ENCODE data around the gene DCAF5.
"Not testable (repeated sequence)": the region's sequence is repeated elsewhere in the genome, so short reads cannot be mapped to it uniquely, and the experiment has no call there.

Gene DCAF5

DNA sequence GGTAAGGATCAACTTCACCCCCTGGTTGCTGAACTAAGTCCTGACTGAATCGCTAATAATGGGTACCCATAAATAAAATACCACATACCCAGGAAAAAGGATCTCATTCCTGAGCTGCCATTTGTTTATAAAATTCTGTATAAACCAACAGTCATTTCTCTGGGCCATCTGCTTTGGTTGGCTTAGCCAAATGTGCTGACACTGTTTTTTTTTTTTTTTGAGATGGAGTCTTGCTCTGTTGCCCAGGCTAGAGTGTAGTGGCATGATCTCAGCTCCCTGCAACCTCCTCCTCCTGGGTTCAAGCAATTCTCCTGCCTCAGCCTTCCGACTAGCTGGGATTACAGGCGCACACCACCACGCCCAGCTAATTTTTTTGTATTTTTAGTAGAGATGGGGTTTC, 87.0 kb downstream of the DCAF5 start:
- not testable (repeated sequence) for DNase-seq

DNA sequence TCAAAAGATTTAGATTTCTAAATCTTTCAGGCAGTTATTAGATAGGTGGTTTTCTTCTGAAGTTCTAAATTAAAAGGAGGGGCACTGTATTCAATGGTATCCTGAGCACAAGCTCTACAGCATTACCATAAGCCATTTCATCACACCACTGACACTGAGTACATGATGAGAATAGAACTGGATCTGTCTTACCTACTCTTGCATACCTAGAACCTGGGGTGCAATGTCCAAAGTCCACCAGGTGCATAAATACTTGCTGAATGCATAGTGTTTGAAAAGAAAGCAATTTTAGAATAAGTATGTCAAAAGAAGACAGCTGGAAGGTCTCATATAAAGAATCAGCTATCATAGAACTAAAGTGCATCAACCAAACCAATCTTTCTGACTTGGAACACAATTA, 88.3 kb downstream of the DCAF5 start:
- DNase-seq: no peak

DNA sequence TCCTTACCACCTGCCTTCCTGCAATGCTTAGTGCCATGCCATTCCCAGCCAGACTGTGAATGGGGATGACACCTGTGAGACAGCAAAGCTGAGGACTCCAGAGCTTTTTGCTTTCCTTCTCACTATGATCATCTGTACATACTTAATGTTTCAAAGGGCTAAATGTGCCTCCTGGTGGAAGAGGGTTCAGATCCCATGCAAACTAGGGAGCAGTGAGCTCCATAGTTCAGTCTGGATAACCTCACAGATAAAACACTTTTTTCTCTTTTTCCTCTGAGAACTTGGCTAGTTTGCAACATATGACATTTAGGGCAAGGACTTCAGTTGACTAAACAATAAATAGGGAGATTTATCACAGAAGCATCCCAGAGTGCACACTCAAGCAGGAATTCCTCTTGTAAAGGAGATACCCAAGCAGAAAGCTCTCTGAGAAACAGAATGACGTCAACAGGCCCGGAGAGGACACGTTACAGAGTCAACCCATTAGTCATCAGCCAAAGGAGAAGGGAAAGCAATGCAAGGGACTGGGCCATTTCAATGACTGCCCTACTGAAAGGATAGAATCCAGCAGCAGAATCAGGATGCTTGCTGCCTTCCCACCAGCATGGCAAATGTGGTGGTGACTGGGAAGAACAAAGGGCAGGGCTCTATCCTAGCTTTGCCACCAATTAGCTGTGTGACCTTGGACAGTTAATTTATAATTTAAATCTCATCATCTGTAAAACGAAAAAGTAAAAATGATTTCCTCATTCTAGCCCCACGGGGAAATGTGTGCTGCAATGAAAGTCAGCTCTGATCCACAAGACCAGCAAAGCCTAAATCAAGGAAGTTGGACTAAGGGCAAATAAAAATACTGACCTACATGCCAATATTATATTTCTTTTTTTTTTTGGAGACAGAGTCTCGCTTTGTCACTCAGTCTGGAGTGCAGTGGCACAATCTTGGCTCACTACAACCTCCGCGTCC, 93.0 kb downstream of the DCAF5 start:
- DNase-seq: no peak

DNA sequence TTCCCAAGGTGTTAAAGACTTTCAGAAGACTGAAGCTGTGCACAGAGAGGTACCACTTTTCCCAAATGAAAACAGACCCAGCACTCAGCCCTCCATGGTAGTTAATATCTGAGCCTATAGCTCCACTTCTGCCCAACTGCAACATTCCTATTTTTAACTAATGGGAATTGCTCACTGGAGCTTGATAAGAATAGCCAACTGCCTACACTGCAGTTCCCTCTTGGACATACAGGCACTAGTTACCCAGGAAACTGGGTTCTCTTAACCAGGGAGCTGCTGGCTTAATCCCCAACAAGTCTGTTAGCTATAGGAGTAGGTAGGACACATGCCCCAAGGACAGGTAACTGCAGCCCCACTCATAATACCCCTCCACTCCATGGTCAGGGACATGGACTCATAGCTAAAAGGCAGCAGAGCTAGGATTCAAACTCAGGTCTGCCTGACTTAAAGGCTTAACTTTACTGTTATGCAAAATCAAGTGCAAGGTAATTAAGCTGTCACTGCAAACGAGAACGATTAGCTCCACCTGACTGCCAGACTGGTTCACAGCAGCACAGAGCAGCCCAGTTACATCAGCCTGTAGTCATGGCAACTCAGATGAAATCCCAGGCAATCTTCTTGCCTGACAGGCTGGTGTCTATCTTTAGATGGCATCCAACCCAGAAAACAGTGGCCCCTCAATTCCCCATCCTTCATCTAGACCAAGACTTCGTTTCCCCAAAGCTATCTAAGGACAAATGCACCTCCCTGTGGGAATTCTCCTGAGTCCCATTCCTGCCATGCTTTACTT, 96.7 kb downstream of the DCAF5 start:
- no peak for DNase-seq

DNA sequence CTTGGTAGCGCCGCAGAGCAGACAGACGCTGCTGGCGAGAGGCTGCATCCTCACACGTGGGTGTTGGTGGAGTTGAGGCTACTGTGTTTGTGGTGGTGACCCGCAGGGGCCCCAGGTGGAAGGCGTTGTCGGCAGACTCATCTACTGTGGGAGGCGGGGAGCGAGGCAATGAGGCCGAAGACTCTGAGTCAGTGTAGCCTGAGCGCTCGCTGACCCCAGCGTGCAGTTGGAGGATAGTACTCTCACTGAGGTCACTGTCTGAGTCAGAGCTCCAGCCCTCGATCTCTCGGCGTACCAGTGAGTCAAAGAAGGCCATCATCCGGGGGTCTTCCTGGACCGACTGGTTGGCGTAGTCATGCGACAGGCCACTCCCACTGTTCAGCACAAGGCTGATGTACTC, 97.8 kb downstream of the DCAF5 start:
- DNase-seq: no peak

DNA sequence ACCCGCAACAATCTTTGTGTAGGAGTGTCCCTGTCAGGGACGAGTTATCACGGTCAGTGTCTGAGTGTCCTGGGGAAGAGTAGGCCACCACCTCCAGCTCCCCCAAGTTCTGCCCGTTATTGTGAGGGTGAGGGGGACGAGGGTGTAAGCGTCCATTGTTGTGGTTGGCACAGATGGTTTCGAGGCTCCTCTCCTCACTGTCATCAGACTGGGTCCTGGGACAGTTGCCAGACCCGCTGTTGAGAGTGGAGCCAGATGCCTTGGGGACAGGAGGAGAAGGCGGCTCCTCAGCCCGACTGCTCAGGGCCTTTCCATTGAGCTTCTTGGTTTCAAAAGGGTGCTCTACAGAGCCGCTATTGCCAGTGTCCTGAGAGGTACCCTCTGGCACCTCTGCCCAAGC, 98.9 kb downstream of the DCAF5 start:
- no peak for DNase-seq

DNA sequence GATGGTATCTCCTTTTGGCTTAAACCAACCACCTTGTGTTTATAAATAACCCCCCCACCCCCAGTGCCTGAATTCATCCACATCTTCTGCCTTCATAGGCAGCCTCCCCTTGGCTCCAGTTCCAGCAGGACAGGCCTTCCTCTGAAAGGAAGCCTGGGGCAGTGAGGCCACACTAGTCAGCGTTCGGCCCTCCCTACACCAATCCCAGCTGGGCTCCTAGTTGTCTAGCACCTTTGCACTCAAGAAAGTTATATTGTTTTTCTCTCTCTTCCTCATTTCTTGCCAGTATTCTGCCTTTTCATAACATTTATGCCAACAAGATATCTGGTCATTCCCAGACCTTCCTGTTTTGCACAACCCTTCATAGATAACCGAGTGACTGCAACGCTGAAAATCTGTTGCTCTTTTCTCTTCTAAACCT, 100.7 kb downstream of the DCAF5 start:
- no peak for DNase-seq

DNA sequence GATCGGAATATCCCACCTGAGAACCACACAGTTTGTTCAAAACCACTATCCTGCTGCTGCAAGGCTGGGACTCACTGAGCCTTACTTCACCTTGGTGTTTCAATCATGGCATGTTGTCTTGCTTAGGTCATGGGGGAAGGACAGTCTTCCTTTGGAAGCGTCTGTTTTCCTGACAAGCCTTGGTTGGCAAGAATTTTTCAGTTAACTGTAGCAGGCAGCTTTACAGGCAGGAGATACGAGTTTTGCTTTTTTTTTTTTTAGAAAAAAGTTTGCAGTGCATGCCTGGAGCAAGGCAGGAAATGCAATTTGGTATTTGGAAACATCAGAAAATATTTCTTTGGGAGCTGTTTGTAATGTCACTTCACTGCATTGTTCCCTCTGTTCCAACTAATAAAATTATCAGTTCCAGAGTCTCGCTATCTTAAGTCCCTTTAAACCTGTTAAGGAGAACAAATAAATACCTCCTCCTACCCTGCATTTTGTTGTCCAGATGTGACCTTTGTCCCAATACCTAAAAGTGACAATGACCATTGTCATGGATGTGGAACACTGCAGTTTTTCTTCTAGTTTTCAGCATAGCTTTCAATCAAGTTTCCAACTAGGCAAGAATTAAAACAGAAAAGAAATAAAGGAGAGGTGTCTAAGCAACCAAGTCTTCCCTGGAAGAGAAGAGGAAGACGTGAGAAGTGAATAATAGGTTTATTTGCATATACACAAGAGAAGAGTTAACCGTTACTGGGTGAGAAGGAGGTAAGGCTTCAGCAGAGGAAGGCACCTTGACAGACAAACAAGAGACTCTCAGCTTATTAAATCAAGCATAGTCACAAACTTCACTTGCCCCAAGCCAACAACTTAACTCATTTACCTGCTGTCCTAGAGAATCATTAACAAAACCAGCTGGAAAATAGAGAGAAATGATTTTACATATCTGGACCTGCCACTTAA, 102.4 kb downstream of the DCAF5 start:
- DNase-seq: no peak

DNA sequence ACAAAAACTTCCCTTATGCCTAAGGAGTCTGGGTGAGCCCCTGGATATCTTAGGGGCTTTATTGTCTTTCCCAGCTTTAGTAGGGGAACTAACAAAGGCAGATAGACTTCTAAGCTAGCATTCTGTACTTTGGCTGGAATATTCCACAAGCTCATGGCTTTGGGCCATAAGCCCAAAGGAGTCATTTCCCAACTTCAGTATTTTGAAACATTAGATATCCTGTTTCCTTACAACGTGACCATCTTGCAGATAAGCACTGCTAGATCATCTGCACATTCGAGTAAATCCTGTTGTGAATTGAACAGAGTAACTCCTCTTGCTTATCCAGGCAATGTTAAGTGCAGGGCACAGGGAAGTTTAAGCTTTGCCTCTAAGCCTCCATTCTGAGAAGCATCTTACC, 103.2 kb downstream of the DCAF5 start:
- no peak for DNase-seq

DNA sequence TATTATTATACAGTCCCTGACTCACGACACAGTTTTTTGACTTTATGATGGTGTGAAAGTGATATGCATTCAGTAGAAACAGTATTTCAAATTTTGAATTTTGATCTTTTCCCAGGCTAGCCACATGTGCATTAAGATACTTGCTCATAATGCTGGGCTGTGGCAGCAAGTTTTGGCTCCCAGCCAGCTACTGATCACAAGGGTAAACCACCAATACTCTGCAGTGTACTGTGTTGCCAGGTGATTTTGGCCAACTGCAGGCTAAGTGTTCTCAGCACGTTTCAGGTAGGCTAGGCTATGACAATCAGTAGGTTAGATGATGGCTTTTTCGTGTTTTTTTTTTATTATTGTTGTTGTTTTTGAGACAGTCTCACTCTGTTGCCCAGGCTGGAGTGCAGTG, 104.5 kb downstream of the DCAF5 start:
- DNase-seq: no peak

DNA sequence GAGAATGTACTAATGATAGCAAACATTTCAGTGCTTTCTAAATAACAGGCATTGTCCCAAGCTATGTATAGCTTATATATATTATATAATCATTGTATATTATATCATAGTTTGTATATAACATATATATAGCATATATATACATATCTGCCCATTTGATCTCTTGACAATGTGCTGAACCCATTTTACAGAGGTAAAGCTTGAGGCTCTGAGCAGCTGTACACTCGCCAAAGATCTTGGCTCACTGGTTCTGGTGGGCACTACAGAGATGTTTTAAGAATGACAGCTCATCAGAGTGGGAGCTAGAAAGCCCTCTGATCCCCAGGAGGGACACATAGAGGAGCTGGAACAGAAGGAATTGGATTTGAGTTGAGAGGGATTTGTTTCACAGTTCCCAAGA, 105.7 kb downstream of the DCAF5 start:
- DNase-seq: no peak

DNA sequence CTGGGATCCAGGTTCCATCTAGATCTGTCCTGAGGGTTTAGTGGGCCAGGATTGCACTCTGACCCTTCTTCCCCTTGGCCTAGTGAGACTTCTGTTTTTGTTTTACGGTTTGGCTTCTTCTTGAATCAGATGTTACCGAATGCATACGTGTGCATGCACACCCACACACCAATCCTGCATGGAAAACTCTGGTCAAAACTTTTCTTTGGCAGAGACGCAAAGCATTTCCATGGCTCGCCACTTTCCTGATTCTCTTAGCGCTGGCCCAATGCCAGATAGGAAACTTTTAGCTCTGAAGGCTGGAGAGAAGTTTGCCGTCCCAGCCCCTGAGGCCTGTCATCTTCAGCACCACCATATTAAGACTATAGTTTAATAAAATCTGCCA, 106.5 kb downstream of the DCAF5 start:
- DNase-seq: no peak

DNA sequence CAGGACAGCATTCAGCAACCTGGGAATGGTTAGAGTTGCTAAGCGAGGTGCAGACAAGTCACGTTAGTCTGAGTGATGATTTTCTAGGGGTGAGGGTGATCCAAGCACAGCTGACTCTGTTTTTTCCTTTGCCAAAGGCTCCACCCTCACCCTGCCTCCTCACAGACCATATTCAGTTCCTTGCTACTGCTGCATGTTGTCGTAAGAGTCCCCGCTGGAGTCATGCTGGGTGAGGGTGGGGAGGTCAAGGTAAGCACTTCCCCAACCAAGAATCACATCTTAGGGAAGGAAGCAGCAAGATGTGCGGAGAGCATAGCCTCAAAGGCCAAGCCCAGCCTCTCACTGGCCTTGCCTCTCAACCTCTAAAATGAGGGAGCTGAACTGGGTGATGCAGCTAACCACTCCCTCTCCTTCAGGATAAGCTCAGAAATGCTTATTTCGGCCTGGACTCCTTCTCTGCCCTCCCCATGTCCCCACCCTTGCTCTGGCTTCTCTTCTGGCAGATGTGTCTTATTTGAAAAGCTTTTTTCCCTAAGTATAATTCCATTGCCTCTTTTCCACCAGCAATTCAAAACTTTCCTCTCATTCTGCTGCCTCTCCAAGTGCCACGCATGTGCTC, 107.0 kb downstream of the DCAF5 start:
- DNase-seq: no peak

DNA sequence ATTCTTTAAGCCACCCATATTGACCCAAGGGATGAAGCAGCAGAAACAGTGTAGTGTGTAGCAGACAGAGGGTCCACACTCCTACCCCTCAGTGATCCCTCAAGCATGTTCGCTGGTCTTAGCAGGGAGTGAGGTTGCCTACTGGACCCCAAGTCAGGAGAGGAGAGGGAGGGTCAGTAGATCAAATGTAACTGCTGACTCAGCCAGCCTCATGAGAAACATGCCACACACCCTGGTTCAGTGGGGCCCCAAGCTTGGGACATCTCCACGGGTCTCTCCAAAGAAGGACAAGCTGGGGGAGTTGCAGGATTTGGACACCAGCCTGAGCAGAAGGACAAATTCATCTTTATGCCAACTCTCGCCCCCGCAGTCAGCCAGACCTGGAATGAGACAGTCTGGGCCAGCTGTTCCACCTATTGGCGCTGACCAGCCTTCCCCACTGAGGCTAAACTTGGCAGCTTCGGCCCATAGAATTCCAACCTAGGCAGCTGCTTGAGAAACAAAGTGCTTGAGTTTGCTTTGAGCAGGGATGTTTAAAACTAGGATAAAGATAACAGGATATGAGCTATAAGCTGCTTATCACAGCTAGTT, 107.9 kb downstream of the DCAF5 start:
- DNase-seq: no peak

DNA sequence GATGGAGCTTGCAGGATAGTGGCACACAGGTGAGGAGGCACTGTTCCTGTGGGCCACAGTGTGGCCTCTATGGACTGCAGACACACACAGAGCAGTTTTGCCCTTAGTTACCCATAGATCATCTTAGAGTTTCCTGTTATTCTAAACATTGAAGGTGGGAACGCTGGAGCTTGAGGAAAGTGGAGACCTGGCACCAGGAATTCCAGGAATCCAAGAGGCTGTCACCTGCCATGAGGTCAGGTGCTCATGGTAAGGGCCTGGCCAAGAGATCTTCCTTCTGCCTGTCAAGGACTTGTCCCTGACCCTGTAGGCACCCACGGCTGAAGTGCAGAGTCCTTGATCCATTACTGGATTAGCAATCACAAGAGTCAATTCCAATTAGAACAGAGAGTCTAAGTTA, 108.6 kb downstream of the DCAF5 start:
- DNase-seq: no peak

DNA sequence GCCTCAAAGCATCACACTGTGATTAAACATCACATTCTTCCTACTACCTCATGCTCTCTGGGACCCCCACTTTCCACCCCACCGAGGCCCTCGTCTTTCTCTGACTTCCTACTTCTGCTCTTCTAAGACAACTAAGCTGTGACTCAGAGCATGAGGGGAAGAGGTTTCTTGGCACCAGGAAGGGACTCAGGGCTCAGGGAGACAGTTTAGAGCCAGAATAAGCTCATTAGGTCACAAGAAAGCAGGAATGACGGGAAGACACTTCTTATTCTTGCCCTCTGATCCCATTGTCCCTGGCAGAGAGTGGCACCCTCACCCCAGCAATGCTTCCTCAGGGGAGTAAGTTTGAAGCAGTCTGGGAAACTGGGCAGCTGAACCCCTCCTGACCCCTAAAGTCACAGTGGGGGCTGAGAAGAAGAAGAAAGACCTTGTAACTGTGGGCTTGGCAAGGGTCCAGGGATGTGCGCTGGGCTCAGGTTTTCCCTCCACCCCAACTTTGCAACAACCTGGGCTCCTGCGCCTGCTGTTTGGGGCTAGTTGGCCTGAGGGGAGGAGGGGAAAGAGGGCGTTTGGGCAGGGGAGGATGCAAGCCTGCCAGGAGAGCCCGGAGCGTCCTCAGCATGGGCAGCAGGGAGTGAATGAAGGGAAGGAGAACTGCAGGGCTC, 109.2 kb downstream of the DCAF5 start:
- no peak for DNase-seq

DNA sequence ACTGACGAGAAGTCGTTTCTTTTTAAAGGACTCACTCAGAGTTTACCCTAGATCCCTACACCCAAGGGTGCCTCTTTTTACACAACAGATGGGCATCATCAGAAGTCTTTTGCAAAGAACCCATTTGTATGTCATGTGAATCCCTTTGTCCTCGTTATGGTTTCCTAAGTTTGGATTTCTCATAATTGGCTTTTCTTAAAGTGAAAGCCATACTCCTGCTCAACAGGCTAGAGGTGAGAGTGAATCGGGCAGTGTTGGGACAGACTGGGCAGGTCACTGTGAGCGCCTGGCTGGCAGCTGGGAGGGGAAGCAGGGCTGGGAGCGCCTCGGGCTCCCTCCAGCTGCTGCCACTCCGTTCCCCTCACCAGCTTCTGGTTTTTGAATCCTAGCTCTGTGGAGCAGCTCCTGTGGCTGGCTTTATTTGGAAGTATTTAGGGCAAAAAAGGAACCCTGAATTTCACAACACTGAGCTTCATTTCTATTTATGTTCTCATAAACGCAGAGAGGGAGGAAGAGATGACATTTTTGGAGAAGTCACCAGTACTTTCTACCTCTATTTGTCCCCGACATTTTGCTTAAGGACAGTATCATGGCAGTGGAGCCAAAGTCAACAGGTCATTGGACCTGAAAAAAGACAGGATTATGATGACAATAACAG, 110.0 kb downstream of the DCAF5 start:
- DNase-seq: no peak

DNA sequence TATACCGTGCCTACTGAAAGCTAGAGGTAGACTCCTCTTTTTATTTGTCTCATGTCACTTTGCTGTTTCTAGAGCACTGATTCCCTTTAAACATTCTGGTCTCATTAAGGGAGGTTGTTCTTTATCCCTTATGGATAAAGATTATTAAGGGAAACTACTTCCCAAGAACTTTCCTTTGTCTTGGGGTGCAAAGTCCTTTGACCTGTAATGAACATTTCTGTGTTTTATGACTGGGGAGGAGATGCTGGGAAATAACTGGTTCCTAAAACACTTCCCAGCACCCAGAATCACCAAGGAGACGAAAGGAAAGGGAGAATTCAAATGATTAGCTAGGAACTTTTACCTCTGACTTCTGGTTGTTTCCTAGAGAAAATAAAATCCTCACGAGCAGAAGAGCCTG, 110.6 kb downstream of the DCAF5 start:
- no peak for DNase-seq

DNA sequence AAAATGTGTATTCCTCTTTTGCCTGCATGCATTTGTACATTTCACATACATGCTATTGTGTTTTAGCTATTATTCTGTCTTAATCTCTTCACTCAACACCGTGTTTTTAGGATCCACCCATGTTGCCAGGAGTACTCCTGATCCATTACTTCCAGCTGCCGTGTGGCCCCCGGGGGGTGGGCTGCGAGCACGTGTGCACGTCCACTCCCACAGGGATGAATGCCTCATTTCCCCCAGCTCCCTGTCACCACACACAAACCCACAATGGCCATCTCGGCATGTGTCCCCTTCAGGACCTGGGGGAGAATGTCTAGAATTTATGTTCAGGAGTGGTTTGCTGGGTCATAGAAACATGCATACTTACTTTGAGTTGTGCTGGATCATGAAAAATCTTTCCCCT, 111.1 kb downstream of the DCAF5 start:
- no peak for DNase-seq

DNA sequence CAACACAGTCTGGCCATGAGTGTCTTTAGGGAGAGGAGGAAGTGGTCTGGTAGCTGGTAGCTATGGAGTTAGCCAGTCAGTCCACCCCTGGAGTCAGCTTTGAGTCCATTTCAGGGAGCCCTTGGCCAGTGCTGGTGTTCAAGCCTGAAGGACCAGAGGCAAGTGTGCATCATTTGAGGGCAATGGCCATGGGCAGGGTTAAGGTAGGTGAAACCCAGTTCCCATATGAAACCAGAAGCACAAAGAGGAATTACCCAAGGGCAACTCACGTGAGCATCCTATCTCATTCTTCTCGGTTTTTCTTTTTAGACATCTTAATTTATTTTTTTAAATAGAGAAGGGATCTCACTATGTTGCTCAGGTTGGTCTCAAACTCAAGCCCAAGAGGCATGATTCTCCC, 112.6 kb downstream of the DCAF5 start:
- no peak for DNase-seq

DNA sequence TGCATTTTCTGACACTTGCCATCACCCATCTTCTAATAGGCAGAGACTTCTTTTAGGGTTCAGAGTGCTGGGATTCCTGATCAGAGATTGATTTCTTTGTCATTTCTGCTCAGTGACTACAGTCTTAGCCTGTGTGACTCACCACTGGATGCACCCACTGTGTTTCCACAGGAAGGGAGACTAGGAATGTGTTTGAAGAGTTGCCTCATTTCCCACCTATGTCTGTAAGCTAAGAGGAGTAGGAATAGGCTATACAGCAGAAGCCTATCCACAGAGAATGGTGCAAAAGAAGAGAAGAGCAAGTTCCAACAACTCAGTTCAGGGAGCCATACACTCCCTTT, 113.7 kb downstream of the DCAF5 start:
- no peak for DNase-seq
